ENCODE data around the gene PEAK3. TPM values are rescaled to one million over a fixed set of nuclear protein-coding genes. Genes with fewer than 3 reads are reported as not detected.
A peak's percentile ranks its signal among the peaks of the same experiment; 100 is the strongest.

Gene PEAK3
- total and polyA plus RNA-seq, 2 donors (not counting 1 experiment from before 2014, with no cell fraction given) = 0.18 to 0.71 TPM

GRCh38 chr19:2320049-2320448, 38.1 kb upstream of the PEAK3 start:
- intact Hi-C loops (cut with micrococcal nuclease) = no loop called here
- Histone ChIP-seq H3K4me1 (ENCODE audit: control insufficient read depth in 2 of 2, insufficient read depth in 2 of 2, low read length in 2 of 2) (peaks cover 49 to 63% of the 10 kb centered on the region in 2 donors), H3K27ac (ENCODE audit: low read length in 2 of 2) (no peak overlapping the region), H3K9me3 (ENCODE audit: control extremely low read depth in 1 of 3, control insufficient read depth in 2 of 3, insufficient read depth in 1 of 3, low read length in 2 of 3) (peaks cover under 1 to 8% (median 4%) of the 10 kb centered on the region in 3 donors), H3K79me2 (ENCODE audit: control insufficient read depth, insufficient read depth, low read length) (peaks cover 33% of the 10 kb centered on the region), H4K20me1 (ENCODE audit: control insufficient read depth, insufficient read depth, low read length, poor library complexity, severe bottlenecking) (no peaks in the 10 kb centered on the region), H3K27me3 (replicated peaks in 1 of 4; ENCODE audit: control extremely low read depth in 1 of 4, control insufficient read depth in 3 of 4, insufficient read depth in 4 of 4, low read length in 3 of 4) (no peaks in the 10 kb centered on the region), H3K4me2 (replicated peaks; ENCODE audit: low read depth, low read length, poor library complexity, severe bottlenecking) (no peak overlapping the region), H3K9ac (ENCODE audit: low read length) (no peak overlapping the region), H3K36me3 (replicated peaks in 1 of 2; ENCODE audit: control extremely low read depth in 1 of 2, control insufficient read depth in 1 of 2, extremely low read depth in 1 of 2, insufficient read depth in 2 of 2, low read length in 1 of 2) (peaks cover 0 to 35% of the 10 kb centered on the region in 2 experiments), H3K4me3 (ENCODE audit: control extremely low read depth in 1 of 5, extremely low read depth in 1 of 5, insufficient read depth in 1 of 5, low read depth in 2 of 5, low read length in 4 of 5) (no peak overlapping the region), H2AFZ (ENCODE audit: insufficient read depth, low read depth, low read length, poor library complexity, severe bottlenecking) (no peak overlapping the region)
- H3K4me3 Mint-ChIP-seq = no peak overlapping the region
- TF ChIP-seq, protein P1, sequence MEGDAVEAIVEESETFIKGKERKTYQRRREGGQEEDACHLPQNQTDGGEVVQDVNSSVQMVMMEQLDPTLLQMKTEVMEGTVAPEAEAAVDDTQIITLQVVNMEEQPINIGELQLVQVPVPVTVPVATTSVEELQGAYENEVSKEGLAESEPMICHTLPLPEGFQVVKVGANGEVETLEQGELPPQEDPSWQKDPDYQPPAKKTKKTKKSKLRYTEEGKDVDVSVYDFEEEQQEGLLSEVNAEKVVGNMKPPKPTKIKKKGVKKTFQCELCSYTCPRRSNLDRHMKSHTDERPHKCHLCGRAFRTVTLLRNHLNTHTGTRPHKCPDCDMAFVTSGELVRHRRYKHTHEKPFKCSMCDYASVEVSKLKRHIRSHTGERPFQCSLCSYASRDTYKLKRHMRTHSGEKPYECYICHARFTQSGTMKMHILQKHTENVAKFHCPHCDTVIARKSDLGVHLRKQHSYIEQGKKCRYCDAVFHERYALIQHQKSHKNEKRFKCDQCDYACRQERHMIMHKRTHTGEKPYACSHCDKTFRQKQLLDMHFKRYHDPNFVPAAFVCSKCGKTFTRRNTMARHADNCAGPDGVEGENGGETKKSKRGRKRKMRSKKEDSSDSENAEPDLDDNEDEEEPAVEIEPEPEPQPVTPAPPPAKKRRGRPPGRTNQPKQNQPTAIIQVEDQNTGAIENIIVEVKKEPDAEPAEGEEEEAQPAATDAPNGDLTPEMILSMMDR (IDR thresholded peaks at IDR 0.05) = no peak
- no peak for TF ChIP-seq EZH2 (IDR thresholded peaks at IDR 0.05; ENCODE audit: borderline replicate concordance, insufficient read depth, low read depth, low read length, poor library complexity, severe bottlenecking)
- H3K27ac Mint-ChIP-seq = no peak overlapping the region
- WGBS (ENCODE audit: insufficient coverage) = 96% methylated on average over 12 of the region's 12 CpGs
- no peaks in the 10 kb centered on the region for H3K27me3 Mint-ChIP-seq
- peaks cover under 1% of the 10 kb centered on the region for H3K9me3 Mint-ChIP-seq (ENCODE audit: insufficient read depth)
- ChIA-PET CTCF (interaction anchor here (1.0 to 1.5 kb wide), 2 partner anchors 24 to 45 kb away, joined by 3 to 4 read pairs; no protein-coding TSS in a partner anchor), POLR2A (interaction anchor here (0.7 to 5.0 kb wide), 3 partner anchors 7 to 75 kb away, joined by 3 to 25 read pairs (median 15); partner anchors contain the start of genes LSM7 and SPPL2B)
- ATAC-seq (ENCODE audit: low read depth) = no peak
- H3K4me1 Mint-ChIP-seq = peaks cover 57% of the 10 kb centered on the region
- DNase-seq = no peak

DNA sequence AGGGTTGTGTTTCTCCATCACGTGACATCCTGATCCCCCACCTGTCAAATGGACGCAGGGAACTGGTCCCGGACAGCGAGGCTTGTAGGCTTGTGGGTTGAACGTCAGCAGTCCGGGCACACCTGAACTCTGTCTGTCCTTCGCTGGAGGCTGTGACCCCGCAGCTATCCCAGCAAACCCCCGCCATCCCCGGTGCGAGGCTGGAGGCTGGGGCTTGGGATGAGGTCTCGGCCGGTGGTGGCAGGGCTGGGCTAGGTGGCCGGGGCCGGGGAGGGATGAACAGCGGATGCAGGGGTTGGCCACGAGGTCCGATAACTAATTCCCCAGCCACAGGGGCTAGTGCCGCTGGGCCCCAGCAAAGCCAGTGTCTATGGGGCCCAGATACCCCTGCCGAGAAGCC, 37.6 kb upstream of the PEAK3 start:
- intact Hi-C loops (cut with micrococcal nuclease) = loop anchor here (5.0 to 10.0 kb wide), 2 partner anchors 42 to 165 kb away; partner anchors contain the start of gene AP3D1

More for the DNA sequence above, 37.6 kb upstream of the PEAK3 start:
- ChIA-PET POLR2A (interaction anchor here (1.3 to 5.0 kb wide), 4 partner anchors 7 to 84 kb away, joined by 5 to 25 read pairs (median 16); partner anchors contain the start of genes LSM7, PLEKHJ1 and SPPL2B), CTCF (interaction anchor here (1.0 to 2.0 kb wide), 3 partner anchors 24 to 72 kb away, joined by 3 to 10 read pairs (median 4); no protein-coding TSS in a partner anchor)
- DNase-seq (no peak), ATAC-seq (ENCODE audit: low read depth) (no peak)
- Mint-ChIP-seq H3K9me3 (ENCODE audit: insufficient read depth) (peaks cover 3% of the 10 kb centered on the region), H3K27ac (no peak overlapping the region), H3K4me3 (no peak overlapping the region), H3K27me3 (no peaks in the 10 kb centered on the region), H3K4me1 (peaks cover 54% of the 10 kb centered on the region)
- Histone ChIP-seq H3K9me3 (ENCODE audit: control extremely low read depth in 1 of 3, control insufficient read depth in 2 of 3, insufficient read depth in 1 of 3, low read length in 2 of 3) (peaks cover 3 to 13% (median 8%) of the 10 kb centered on the region in 3 donors), H3K4me1 (ENCODE audit: control insufficient read depth in 2 of 2, insufficient read depth in 2 of 2, low read length in 2 of 2) (peaks cover 44 to 58% of the 10 kb centered on the region in 2 donors), H3K36me3 (replicated peaks in 1 of 2; ENCODE audit: control extremely low read depth in 1 of 2, control insufficient read depth in 1 of 2, extremely low read depth in 1 of 2, insufficient read depth in 2 of 2, low read length in 1 of 2) (peaks cover 0 to 34% of the 10 kb centered on the region in 2 experiments), H3K4me2 (replicated peaks; ENCODE audit: low read depth, low read length, poor library complexity, severe bottlenecking) (peak overlapping the region; percentile 69), H3K9ac (ENCODE audit: low read length) (no peak overlapping the region), H2AFZ (ENCODE audit: insufficient read depth, low read depth, low read length, poor library complexity, severe bottlenecking) (peak overlapping the region; percentile 53), H4K20me1 (ENCODE audit: control insufficient read depth, insufficient read depth, low read length, poor library complexity, severe bottlenecking) (no peaks in the 10 kb centered on the region), H3K27me3 (replicated peaks in 1 of 4; ENCODE audit: control extremely low read depth in 1 of 4, control insufficient read depth in 3 of 4, insufficient read depth in 4 of 4, low read length in 3 of 4) (no peaks in the 10 kb centered on the region), H3K79me2 (ENCODE audit: control insufficient read depth, insufficient read depth, low read length) (peaks cover 28% of the 10 kb centered on the region), H3K27ac (ENCODE audit: low read length in 2 of 2) (peak overlapping the region in 1 of 2 donors; percentile 71), H3K4me3 (ENCODE audit: control extremely low read depth in 1 of 5, extremely low read depth in 1 of 5, insufficient read depth in 1 of 5, low read depth in 2 of 5, low read length in 4 of 5) (no peak overlapping the region)
- WGBS (ENCODE audit: insufficient coverage) = 86% methylated on average over 20 of the region's 20 CpGs
- TF ChIP-seq EZH2 (IDR thresholded peaks at IDR 0.05; ENCODE audit: borderline replicate concordance, insufficient read depth, low read depth, low read length, poor library complexity, severe bottlenecking) = no peak
- TF ChIP-seq, protein P1 (IDR thresholded peaks at IDR 0.05) = no peak

All from B cell (primary cell).